Esophagus muscularis mucosa (tissue), 4 donors: ENCODE data around the gene PICALM. TPM values are rescaled to one million over a fixed set of nuclear protein-coding genes. Genes with fewer than 3 reads are reported as not detected.

Experiments used
- DNase-seq: peaks from one replicate; pipeline ENCODE4 v3.0.0-alpha.2; 2017; ENCODE audit errors: extremely low spot score
- H3K27ac ChIP-seq, 4 donors: fragments of 200-600 bp; sonication (generic); replicated peaks in 1 of 4; 1 replicate in 3 of 4; 2 replicates in 1 of 4; pipeline ENCODE4 v1.5.1; 2016 to 2019; ENCODE audit warnings: mild to moderate bottlenecking in 1 of 4
- H3K27me3 ChIP-seq, 4 donors: fragments of 200-600 bp; sonication (generic); one replicate each; pipeline versions ENCODE4 v1.5.1 to v1.6.0; 2016 to 2019
- H3K36me3 ChIP-seq, 4 donors: fragments of 200-600 bp; sonication (generic); one replicate each; pipeline ENCODE4 v1.5.1; 2016 to 2019
- H3K4me1 ChIP-seq, 4 donors: fragments of 200-600 bp; sonication (generic); one replicate each; pipeline ENCODE4 v1.5.1; 2016 to 2019
- H3K4me3 ChIP-seq, 4 donors: fragments of 200-600 bp; sonication (generic); 1 replicate in 2 of 4; 2 replicates in 2 of 4; pipeline ENCODE4 v1.5.1; 2016 to 2019; ENCODE audit warnings: mild to moderate bottlenecking in 4 of 4, moderate library complexity in 1 of 4
- H3K9me3 ChIP-seq, 4 donors: fragments of 200-600 bp; sonication (generic); 1 replicate in 3 of 4; 2 replicates in 1 of 4; pipeline ENCODE4 v1.5.1; 2016 to 2019
- EP300 ChIP-seq: sonication (generic); formaldehyde crosslinking; IDR thresholded peaks from one replicate; pipeline ENCODE4 v1.6.1; 2017; ENCODE audit warnings: antibody characterized with exemption
- POLR2A ChIP-seq: fragments of 450-650 bp; IDR thresholded peaks from one replicate; pipeline ENCODE4 v1.6.1; 2017; ENCODE audit warnings: antibody characterized with exemption, moderate library complexity, mild to moderate bottlenecking, low read depth
- POLR2AphosphoS5 ChIP-seq, 2 donors: sonication (generic); formaldehyde crosslinking; IDR thresholded peaks; one replicate each; pipeline ENCODE4 v1.6.1; 2017; ENCODE audit warnings: antibody characterized with exemption in 2 of 2
- WGBS: methylation state at CpG from one replicate; pipeline ENCODE4 v1.1.5; 2018; 5-methylcytosine and 5-hydroxymethylcytosine counted together
- intact Hi-C: fragments of 100-400 bp; cut with DNase I; formaldehyde crosslinking; loops from one replicate; pipeline ENCODE4 v1.15.1; 2023
- total RNA-seq, 4 donors: library from RNA; depleted of rRNA; stranded (reverse); fragments of >200 nt; gene quantifications; one replicate each; pipeline versions ENCODE4 v1.1.0 to v1.2.1, GENCODE V29; 2016
- TF ChIP-seq, protein P1 (sequence below), 3 experiments: fragments of 200-600 bp in 2 of 3; fragments of 450-650 bp in 1 of 3; sonication (generic) in 2 of 3; IDR thresholded peaks; one replicate each; pipeline ENCODE4 v1.5.1; 2017 to 2019; ENCODE audit warnings: antibody characterized with exemption in 3 of 3, mild to moderate bottlenecking in 2 of 3, moderate library complexity in 1 of 3

Gene PICALM
- total RNA-seq, 4 donors from 2014 or later: 228 to 281 (median 266) TPM

- H3K4me3 ChIP-seq: no peak overlapping the region
- DNase-seq: no peak
- peaks cover 68 to 90% (median 86%) of the 10 kb centered on the region in 4 donors for H3K4me1 ChIP-seq
- H3K36me3 ChIP-seq: no peaks in the 10 kb centered on the region
- intact Hi-C loops: no loop called here
- no peak for TF ChIP-seq POLR2A
- TF ChIP-seq, protein P1, sequence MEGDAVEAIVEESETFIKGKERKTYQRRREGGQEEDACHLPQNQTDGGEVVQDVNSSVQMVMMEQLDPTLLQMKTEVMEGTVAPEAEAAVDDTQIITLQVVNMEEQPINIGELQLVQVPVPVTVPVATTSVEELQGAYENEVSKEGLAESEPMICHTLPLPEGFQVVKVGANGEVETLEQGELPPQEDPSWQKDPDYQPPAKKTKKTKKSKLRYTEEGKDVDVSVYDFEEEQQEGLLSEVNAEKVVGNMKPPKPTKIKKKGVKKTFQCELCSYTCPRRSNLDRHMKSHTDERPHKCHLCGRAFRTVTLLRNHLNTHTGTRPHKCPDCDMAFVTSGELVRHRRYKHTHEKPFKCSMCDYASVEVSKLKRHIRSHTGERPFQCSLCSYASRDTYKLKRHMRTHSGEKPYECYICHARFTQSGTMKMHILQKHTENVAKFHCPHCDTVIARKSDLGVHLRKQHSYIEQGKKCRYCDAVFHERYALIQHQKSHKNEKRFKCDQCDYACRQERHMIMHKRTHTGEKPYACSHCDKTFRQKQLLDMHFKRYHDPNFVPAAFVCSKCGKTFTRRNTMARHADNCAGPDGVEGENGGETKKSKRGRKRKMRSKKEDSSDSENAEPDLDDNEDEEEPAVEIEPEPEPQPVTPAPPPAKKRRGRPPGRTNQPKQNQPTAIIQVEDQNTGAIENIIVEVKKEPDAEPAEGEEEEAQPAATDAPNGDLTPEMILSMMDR (IDR thresholded peaks at IDR 0.05): no peak
- TF ChIP-seq POLR2AphosphoS5 (IDR thresholded peaks at IDR 0.05): no peak
- no peak for TF ChIP-seq EP300
- H3K9me3 ChIP-seq: no peaks in the 10 kb centered on the region
- H3K27ac ChIP-seq: no peak overlapping the region
- no peaks in the 10 kb centered on the region for H3K27me3 ChIP-seq
These were observed 10.5 kb downstream of the PICALM start for GRCh38 chr11:86058360-86058759.

DNA sequence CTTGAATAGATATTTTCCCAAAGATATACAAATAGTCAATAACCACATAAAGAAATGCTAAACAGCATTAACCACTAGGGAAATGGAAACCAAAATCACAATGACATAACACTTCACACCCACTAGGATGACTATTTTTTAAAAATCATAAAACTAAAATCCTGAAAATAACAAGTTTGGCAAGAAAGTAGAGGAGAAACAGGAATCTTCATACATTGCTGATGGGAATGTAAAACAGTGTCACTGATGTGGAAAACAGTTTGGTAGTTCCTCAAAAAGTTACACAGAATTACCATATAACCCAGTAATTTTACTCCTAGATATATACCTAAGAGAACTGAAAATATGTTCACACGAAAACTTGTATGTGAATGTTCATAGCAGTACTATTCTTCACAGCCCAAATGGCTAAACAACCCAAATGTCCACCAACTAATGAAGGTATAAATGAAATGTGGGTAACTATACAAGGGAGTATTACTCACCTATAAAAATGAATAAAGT is 12.5 kb downstream of the PICALM start:
- H3K27ac ChIP-seq: no peak overlapping the region
- no peak for TF ChIP-seq POLR2AphosphoS5 (IDR thresholded peaks at IDR 0.05)
- TF ChIP-seq EP300: no peak
- TF ChIP-seq POLR2A: no peak
- TF ChIP-seq, protein P1 (IDR thresholded peaks at IDR 0.05): no peak
- H3K36me3 ChIP-seq: no peaks in the 10 kb centered on the region
- H3K9me3 ChIP-seq: no peaks in the 10 kb centered on the region
- intact Hi-C loops: no loop called here
- H3K4me3 ChIP-seq: no peak overlapping the region
- no peaks in the 10 kb centered on the region for H3K27me3 ChIP-seq
- no peak for DNase-seq
- peaks cover 73 to 89% (median 84%) of the 10 kb centered on the region in 4 donors for H3K4me1 ChIP-seq
- 83% methylated on average over 1 of the region's 1 CpG for WGBS

GRCh38 chr11:86052693-86053641 is 15.9 kb downstream of the PICALM start:
- Histone ChIP-seq H3K27ac (no peak overlapping the region), H3K36me3 (no peaks in the 10 kb centered on the region), H3K9me3 (no peaks in the 10 kb centered on the region), H3K27me3 (no peaks in the 10 kb centered on the region), H3K4me3 (no peak overlapping the region), H3K4me1 (peaks cover 59 to 89% (median 84%) of the 10 kb centered on the region in 4 donors)
- WGBS: 80% methylated on average over 10 of the region's 10 CpGs
- TF ChIP-seq POLR2A (no peak), POLR2AphosphoS5 (IDR thresholded peaks at IDR 0.05) (no peak), EP300 (no peak)
- TF ChIP-seq, protein P1 (IDR thresholded peaks at IDR 0.05): no peak
- DNase-seq: no peak
- intact Hi-C loops: no loop called here

DNA sequence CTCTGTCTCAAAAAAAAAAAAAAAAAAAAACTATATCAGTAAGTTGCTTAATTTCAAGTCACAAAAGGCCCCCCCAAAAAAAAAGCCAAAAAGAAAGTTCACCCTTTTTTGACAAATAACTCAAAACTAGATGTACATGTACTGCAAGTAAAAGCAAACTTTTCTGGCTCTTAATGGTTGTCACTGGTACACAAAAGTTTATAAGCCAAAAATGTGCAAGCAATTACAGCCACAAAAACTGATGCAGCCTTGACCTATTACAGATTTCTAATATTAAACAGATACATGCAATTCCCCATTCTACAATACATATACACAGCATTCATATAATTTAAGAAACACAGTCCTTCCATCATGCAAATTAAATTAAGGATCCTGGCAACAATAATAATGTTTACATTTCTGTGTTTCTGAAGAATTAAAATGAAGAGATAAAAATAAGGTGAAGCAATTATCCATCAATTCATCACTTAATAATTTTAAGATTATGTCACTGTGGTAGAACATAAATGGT is 18.6 kb downstream of the PICALM start:
- intact Hi-C loops: no loop called here
- no peaks in the 10 kb centered on the region for H3K36me3 ChIP-seq
- H3K4me3 ChIP-seq: no peak overlapping the region
- H3K27me3 ChIP-seq: no peaks in the 10 kb centered on the region
- no peak overlapping the region for H3K27ac ChIP-seq
- no peaks in the 10 kb centered on the region for H3K9me3 ChIP-seq
- H3K4me1 ChIP-seq: peaks cover 82 to 98% (median 94%) of the 10 kb centered on the region in 4 donors
- TF ChIP-seq, protein P1 (IDR thresholded peaks at IDR 0.05): no peak
- no peak for TF ChIP-seq EP300
- no peak for TF ChIP-seq POLR2AphosphoS5 (IDR thresholded peaks at IDR 0.05)
- no peak for TF ChIP-seq POLR2A
- no peak for DNase-seq
